ENCODE data around the gene ZFR2. TPM values are rescaled to one million over a fixed set of nuclear protein-coding genes. Genes with fewer than 3 reads are reported as not detected.

ZFR2 gene
- polyA plus RNA-seq, 2 of the 4 experiments (the other 2 are of a cell fraction) = 0.14 to 0.30 TPM

DNA sequence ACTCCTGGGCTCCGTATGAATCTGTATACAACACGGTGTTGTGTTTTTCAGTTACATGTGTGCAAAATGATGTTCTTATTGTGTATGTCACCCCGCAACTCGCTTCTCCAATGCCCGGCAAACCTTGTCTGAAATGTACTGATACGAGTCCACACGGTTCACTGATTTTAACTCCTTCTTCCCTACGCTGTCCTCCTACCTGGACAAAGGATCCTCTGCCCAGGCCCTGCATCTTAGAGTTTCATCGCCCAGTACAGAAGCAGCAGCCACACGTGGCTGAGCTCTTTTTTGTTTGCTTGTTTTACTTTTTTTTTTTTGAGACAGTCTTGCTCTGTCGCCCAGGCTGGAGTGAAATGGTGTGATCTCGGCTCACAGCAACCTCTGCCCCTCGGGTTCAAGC, 28.9 kb downstream of the ZFR2 start:
- Histone ChIP-seq H3K4me1 (no peaks in the 10 kb centered on the region), H3K27ac (no peak overlapping the region), H3K9me3 (no peaks in the 10 kb centered on the region), H3K4me2 (no peak overlapping the region), H3K4me3 (no peak overlapping the region)
- 66% methylated on average over 13 of the region's 13 CpGs for WGBS (ENCODE audit: missing lambda C conversion rate)
- FAIRE-seq = no peak
- TF ChIP-seq CHD4 (IDR thresholded peaks at IDR 0.05; ENCODE audit: borderline replicate concordance) (no peak), HOXA7 (CRISPR knock-in tag; IDR thresholded peaks at IDR 0.05) (no peak)
- TF ChIP-seq, protein P1, sequence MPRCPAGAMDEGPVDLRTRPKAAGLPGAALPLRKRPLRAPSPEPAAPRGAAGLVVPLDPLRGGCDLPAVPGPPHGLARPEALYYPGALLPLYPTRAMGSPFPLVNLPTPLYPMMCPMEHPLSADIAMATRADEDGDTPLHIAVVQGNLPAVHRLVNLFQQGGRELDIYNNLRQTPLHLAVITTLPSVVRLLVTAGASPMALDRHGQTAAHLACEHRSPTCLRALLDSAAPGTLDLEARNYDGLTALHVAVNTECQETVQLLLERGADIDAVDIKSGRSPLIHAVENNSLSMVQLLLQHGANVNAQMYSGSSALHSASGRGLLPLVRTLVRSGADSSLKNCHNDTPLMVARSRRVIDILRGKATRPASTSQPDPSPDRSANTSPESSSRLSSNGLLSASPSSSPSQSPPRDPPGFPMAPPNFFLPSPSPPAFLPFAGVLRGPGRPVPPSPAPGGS (IDR thresholded peaks at IDR 0.05) = no peak
- no peak for ATAC-seq
- POLR2A ChIA-PET = no interaction called here
- DNase-seq (ENCODE audit: low read depth in 1 of 2, low spot score in 1 of 2) = no peak
- CTCF ChIA-PET = no interaction called here

DNA sequence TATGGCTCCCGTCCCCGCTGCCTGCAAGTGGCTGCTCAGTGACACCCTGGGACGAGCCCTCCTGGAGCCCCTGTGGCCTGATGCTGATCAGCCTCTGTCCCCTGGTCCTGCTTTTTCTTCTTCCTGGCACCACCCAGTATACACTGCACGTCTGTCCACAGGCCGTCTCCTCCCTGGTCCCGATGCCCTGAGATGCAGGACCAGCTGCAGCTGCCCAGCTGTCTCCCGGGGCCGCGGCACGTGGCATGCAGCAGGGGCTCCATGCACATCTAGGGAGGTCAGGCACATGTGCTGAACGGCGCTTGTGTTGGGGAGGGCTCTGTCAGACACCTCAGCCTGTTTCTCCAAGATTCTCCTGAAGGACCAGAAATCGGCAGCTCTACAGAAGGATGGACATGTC, 30.2 kb downstream of the ZFR2 start:
- Histone ChIP-seq H3K4me1 (no peaks in the 10 kb centered on the region), H3K27ac (no peak overlapping the region), H3K4me3 (no peak overlapping the region), H3K9me3 (no peaks in the 10 kb centered on the region), H3K4me2 (no peak overlapping the region)
- ATAC-seq (peak in 1 of 2 experiments; percentile 47; a peak in 1 of 6 replicates), FAIRE-seq (no peak), DNase-seq (ENCODE audit: low read depth in 1 of 2, low spot score in 1 of 2) (no peak)
- ChIA-PET POLR2A (no interaction called here), CTCF (no interaction called here)
- 35% methylated on average over 12 of the region's 13 CpGs for WGBS (ENCODE audit: missing lambda C conversion rate)
- TF ChIP-seq, protein P2, sequence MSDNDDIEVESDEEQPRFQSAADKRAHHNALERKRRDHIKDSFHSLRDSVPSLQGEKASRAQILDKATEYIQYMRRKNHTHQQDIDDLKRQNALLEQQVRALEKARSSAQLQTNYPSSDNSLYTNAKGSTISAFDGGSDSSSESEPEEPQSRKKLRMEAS (IDR thresholded peaks at IDR 0.05) = no peak
- TF ChIP-seq TP53 (CRISPR knock-in tag; IDR thresholded peaks at IDR 0.05) = no peak
- TF ChIP-seq, protein P1 (IDR thresholded peaks at IDR 0.05) = no peak
- no peak for TF ChIP-seq RFX5 (IDR thresholded peaks at IDR 0.05)
- TF ChIP-seq, protein P3, sequence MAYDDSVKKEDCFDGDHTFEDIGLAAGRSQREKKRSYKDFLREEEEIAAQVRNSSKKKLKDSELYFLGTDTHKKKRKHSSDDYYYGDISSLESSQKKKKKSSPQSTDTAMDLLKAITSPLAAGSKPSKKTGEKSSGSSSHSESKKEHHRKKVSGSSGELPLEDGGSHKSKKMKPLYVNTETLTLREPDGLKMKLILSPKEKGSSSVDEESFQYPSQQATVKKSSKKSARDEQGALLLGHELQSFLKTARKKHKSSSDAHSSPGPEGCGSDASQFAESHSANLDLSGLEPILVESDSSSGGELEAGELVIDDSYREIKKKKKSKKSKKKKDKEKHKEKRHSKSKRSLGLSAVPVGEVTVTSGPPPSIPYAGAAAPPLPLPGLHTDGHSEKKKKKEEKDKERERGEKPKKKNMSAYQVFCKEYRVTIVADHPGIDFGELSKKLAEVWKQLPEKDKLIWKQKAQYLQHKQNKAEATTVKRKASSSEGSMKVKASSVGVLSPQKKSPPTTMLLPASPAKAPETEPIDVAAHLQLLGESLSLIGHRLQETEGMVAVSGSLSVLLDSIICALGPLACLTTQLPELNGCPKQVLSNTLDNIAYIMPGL (CRISPR knock-in tag; IDR thresholded peaks at IDR 0.05; ENCODE audit: borderline replicate concordance) = no peak

DNA sequence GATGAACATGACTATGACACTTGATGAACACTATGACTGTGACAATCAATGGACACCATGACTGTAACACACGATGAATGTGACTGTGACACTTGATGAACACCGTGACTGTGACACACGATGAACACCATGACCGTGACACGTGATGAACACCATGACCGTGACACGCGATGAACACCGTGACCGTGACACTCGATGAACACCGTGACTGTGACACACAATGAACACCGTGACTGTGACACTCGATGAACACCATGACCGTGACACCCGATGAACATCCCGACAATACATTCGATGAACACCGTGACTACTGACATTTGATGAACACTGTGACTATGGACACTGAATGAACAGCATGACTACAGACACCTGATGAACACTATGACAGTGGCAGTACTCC, 30.9 kb downstream of the ZFR2 start:
- ATAC-seq = no peak
- H3K4me2 ChIP-seq = no peak overlapping the region
- no peak overlapping the region for H3K4me3 ChIP-seq
- H3K27ac ChIP-seq = no peak overlapping the region
- no peaks in the 10 kb centered on the region for H3K9me3 ChIP-seq
- FAIRE-seq = no peak
- no peak for DNase-seq (ENCODE audit: low read depth in 1 of 2, low spot score in 1 of 2)
- H3K4me1 ChIP-seq = no peaks in the 10 kb centered on the region
- 84% methylated on average over 19 of the region's 19 CpGs for WGBS (ENCODE audit: missing lambda C conversion rate)
- POLR2A ChIA-PET = no interaction called here
- TF ChIP-seq, protein P4, sequence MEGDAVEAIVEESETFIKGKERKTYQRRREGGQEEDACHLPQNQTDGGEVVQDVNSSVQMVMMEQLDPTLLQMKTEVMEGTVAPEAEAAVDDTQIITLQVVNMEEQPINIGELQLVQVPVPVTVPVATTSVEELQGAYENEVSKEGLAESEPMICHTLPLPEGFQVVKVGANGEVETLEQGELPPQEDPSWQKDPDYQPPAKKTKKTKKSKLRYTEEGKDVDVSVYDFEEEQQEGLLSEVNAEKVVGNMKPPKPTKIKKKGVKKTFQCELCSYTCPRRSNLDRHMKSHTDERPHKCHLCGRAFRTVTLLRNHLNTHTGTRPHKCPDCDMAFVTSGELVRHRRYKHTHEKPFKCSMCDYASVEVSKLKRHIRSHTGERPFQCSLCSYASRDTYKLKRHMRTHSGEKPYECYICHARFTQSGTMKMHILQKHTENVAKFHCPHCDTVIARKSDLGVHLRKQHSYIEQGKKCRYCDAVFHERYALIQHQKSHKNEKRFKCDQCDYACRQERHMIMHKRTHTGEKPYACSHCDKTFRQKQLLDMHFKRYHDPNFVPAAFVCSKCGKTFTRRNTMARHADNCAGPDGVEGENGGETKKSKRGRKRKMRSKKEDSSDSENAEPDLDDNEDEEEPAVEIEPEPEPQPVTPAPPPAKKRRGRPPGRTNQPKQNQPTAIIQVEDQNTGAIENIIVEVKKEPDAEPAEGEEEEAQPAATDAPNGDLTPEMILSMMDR (IDR thresholded peaks at IDR 0.05) = no peak
- TF ChIP-seq, protein P5, sequence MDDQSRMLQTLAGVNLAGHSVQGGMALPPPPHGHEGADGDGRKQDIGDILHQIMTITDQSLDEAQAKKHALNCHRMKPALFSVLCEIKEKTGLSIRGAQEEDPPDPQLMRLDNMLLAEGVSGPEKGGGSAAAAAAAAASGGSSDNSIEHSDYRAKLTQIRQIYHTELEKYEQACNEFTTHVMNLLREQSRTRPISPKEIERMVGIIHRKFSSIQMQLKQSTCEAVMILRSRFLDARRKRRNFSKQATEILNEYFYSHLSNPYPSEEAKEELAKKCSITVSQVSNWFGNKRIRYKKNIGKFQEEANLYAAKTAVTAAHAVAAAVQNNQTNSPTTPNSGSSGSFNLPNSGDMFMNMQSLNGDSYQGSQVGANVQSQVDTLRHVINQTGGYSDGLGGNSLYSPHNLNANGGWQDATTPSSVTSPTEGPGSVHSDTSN (IDR thresholded peaks at IDR 0.05) = no peak
- TF ChIP-seq RAD21 (conservative IDR thresholded peaks at IDR 0.05 in 1 of 2, IDR thresholded peaks at IDR 0.05 in 1 of 2) (no peak), EP300 (IDR thresholded peaks at IDR 0.05) (no peak), HDAC2 (IDR thresholded peaks at IDR 0.05) (no peak)
- CTCF ChIA-PET = no interaction called here
